Stimulated activated CD8-positive, alpha-beta memory T cell treated with anti-CD3 and anti-CD28 coated beads, Interleukin-12 subunit alpha, Interleukin-12 subunit beta, amount 100 ng/mL, for 4 hours (primary cell): ENCODE measurements around the gene CHAT.
"Not testable (repeated sequence)": the region's sequence is repeated elsewhere in the genome, so short reads cannot be mapped to it uniquely, and the experiment has no call there.

Experiments used
- DNase-seq: peaks from one replicate; pipeline ENCODE4 v3.0.0-alpha.2; 2020; ENCODE audit warnings: low read depth

The CHAT gene

GRCh38 chr10:49653273-49653929 lies 39.6 kb downstream of the CHAT start:
- DNase-seq = no peak

GRCh38 chr10:49654036-49654693 lies 40.3 kb downstream of the CHAT start:
- no peak for DNase-seq

DNA sequence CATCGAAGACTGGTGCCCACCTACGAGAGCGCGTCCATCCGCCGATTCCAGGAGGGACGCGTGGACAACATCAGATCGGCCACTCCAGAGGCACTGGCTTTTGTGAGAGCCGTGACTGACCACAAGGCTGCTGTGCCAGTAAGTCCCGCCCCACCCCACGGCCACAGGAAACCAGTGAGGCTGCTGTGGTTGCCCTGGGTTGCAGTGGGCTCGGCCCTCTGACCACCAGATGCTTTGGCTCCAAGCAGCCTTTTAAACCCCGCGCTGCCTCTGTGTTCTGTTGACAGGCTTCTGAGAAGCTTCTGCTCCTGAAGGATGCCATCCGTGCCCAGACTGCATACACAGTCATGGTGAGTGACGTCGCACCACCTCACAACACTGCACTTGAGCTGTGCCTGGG lies 41.3 kb downstream of the CHAT start:
- DNase-seq = no peak

GRCh38 chr10:49656845-49657493 lies 43.1 kb downstream of the CHAT start:
- DNase-seq = no peak

DNA sequence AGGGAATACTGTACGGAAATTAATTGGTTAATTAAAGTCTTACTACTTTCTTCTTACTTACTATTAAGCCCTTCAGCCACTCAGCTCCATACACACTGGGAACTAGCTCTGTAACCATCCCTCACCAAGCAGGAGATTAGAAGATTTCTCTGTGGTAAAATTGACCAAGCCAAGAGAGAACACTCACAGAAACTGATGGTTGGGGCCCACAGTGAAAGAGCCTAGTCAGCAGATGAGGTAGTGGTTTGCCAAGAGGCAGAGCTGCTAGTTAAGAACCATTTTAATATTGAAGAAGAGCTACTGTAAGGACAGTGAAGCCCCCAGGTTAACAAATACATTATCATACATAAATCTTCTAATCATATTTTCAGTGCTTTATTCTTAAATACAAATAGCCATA lies 43.8 kb downstream of the CHAT start:
- no peak for DNase-seq

GRCh38 chr10:49661140-49661856 lies 47.5 kb downstream of the CHAT start:
- DNase-seq = no peak

- DNase-seq = no peak
Observed at GRCh38 chr10:49662169-49662830, 48.5 kb downstream of the CHAT start.

- DNase-seq = no peak
Observed at GRCh38 chr10:49663596-49663995, 49.8 kb downstream of the CHAT start.

- DNase-seq = no peak
Observed at GRCh38 chr10:49664006-49664841, 50.4 kb downstream of the CHAT start.

DNA sequence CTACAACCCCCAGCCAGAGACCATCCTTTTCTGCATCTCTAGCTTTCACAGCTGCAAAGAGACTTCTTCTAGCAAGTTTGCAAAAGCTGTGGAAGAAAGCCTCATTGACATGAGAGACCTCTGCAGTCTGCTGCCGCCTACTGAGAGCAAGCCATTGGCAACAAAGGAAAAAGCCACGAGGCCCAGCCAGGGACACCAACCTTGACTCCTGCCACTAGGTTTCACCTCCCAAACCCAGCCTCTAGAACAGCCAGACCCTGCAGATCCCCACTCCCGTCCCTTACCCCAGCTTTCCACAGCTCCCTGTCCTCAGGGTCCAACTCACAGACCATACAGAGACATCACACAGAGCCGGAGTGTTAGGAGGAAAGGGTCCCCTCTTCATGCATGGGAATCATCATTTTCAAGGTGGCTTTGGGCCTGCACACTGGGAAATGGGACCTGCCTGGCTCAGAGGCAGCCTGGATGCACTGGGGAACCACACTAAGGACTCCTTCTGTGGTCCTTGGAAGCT lies 51.1 kb downstream of the CHAT start:
- no peak for DNase-seq

GRCh38 chr10:49666054-49666615 lies 52.3 kb downstream of the CHAT start:
- DNase-seq = no peak

DNA sequence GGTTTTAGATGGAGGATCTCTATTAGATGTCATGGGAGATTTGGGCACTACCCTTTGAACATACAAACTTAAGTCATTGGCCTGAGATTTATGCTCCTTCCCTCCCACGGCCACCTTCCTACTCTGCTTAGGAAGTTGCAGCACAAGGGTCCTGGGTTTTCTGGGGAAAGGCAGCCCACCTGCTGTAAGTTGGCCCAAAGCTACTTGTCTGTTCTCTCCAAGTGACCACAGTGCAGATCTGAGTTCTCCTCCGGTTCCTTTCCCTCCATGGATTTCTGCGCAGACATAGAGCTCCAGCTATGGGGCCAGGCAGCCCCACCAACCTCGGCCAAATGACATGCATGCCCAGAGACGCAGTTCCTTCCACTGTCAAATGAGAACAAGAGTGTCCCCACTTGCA lies 52.8 kb downstream of the CHAT start:
- no peak for DNase-seq

GRCh38 chr10:49667991-49668390 lies 54.2 kb downstream of the CHAT start:
- no peak for DNase-seq

- DNase-seq = no peak
Observed at GRCh38 chr10:49668684-49669083, 54.8 kb downstream of the CHAT start.

- DNase-seq = no peak
Observed at GRCh38 chr10:49678827-49679479, 65.1 kb downstream of the CHAT start.

DNA sequence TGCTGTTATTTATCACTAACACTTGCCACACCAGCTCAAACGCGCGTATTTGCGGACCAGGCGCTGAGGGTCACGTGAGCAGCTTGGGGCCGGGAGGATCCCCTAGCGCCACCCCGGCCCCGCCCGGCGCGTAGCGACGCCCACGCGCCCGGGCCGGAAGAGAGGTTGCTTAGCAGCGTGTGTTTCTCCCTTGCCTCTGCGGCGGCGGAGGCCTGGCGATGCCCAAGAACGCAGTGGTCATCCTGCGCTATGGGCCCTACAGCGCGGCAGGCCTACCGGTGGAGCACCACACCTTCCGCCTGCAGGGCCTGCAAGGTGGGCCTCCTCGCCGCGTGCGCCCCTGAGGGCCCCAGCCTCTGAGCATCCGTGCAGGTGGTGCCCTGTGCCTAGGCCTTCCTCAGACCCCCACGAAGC lies 65.7 kb downstream of the CHAT start, which contains the start of gene C10orf53:
TSS of gene C10orf53 (plus strand) at position 172 of the 414 bp plus-strand sequence. CDS start at position 219, 47 bp downstream.
- no peak for DNase-seq

GRCh38 chr10:49682449-49682848 lies 68.6 kb downstream of the CHAT start:
- DNase-seq = not testable (repeated sequence)

GRCh38 chr10:49682879-49683278 lies 69.0 kb downstream of the CHAT start:
- no peak for DNase-seq

GRCh38 chr10:49686651-49687050 lies 72.8 kb downstream of the CHAT start:
- DNase-seq = no peak

GRCh38 chr10:49688261-49688846 lies 74.5 kb downstream of the CHAT start:
- DNase-seq = no peak
